NCI-H2171 (cell line): Measurements from ENCODE around the gene NEFH.
"Not testable (repeated sequence)": the region's sequence is repeated elsewhere in the genome, so short reads cannot be mapped to it uniquely, and the experiment has no call there.

Experiments used
- DNase-seq: peaks from one replicate; lab custom pipeline; 2025; lab: John Stamatoyannopoulos, UW

The NEFH gene

DNA sequence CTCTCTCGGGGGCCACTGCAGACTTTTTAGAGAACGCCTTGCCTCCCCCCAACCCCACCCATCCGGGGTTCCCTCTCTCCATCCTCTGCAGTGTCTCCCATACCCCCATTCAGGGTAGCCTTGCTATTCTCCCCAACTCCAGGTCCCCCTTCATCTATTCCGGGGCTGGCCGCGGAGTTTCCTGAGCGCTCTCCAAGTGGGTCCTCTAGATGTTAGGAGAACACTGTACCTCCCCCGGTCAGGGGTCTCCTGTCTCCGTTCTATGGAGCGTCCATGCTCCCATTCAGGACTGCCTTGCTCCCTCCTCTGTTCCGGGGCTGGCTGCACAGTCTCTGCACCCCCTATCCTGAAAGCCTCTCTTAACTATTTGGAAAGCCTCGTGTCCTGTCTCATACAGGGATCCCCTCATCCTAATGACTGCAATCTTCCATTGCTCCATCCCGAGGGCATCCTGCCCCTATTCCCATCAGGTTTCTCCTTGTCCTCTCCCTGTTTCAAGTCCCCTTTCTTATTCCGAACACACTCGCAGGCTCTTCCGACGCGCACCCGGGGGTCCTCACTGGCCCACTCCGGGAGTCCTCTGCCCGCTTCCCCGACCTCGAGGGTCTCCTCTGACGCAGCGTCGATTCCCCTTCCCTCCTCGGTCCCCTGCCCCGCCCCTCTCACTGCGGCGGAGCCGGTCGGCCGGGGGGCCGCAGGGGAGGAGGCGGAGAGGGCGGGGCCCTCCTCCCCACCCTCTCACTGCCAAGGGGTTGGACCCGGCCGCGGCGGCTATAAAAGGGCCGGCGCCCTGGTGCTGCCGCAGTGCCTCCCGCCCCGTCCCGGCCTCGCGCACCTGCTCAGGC is at the start of gene NEFH:
Gene NEFH, plus strand, starts transcription at position 802 of the 845 bp plus-strand sequence. CDS start 45 bp downstream, outside the sequence.
- DNase-seq, result no peak

DNA sequence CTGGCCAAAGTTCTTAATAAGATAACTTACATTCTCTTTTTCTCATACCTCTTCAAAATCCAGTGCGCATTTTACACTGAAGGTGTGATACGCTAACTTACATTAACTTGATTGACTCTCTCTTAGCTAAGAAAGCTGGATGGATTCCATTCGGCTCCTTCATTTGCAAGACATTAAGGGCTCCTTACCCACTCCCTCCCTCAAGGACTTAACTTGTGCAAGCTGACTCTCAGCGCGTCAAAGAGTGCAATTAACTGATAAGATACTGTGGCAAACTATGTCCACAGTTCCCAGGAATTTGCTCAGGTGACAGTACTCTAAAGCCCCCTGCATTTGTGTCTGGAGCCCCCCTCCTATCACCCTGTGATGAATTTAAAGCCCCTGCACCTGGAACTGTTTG is 48.0 kb upstream of the NEFH start:
- DNase-seq, result no peak

DNA sequence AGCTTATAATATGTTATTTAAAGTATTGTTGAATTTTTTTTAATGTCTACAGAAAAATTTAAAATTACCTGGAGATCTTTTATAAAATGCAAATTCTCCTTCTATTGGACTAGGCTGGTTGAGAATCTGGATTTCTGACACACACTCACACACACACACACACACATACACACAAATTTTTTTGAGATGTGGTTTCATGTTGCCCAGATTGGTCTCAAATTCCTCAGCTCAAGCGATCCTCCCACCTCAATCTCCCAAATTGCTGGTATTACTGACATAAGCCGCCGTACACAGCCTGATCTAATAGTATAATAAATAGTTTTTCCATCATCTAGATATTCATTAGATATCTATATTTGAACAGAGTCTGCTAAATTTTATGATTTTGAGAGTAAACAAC is 46.2 kb upstream of the NEFH start:
- DNase-seq, result no peak

- no peak for DNase-seq
Measured at GRCh38 chr22:29434288-29434687, 45.7 kb upstream of the NEFH start.

GRCh38 chr22:29435236-29436136 is 44.5 kb upstream of the NEFH start:
- no peak for DNase-seq

DNA sequence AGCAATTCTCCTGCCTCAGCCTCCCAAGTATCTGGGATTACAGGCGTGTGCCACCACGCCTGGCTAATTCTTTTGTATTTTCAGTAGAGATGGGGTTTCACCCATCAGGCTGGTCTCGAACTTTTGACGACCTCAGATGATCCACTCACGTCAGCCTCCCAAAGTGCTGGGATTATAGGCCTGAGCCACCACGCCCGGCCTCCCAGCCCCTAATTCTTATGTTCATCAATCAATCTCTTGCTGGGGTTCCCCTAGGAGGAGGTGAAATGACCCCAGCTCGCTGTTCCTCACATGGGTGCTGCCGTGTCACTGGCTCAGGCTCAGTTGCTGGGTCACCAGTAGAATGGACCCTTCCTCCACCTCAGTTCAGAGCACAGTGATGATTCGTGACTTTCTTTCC is 41.7 kb upstream of the NEFH start, which contains the start of gene RFPL1:
Gene RFPL1, plus strand, starts transcription at position 301 of the 400 bp plus-strand sequence.
- DNase-seq, result not testable (repeated sequence)

DNA sequence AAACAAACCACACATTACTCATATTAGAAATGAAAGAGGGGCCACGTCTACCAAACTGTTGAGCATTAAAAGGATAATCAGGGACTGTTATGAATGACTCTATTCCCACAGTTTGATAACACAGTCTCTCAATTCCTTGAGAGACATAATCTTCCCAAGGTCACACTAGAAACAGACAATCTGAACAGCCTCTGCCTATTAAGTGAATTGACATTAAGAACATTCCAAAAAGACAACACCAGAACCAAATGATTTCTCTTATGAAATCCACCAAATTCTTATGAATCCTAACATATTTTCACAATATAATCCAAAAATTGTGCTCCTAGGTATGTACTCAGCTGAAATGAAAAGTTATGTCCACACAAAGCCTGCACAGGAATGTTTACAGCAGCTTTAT is 37.0 kb upstream of the NEFH start:
- no peak for DNase-seq

- DNase-seq, result no peak
Measured at GRCh38 chr22:29443452-29443851, 36.6 kb upstream of the NEFH start.

DNA sequence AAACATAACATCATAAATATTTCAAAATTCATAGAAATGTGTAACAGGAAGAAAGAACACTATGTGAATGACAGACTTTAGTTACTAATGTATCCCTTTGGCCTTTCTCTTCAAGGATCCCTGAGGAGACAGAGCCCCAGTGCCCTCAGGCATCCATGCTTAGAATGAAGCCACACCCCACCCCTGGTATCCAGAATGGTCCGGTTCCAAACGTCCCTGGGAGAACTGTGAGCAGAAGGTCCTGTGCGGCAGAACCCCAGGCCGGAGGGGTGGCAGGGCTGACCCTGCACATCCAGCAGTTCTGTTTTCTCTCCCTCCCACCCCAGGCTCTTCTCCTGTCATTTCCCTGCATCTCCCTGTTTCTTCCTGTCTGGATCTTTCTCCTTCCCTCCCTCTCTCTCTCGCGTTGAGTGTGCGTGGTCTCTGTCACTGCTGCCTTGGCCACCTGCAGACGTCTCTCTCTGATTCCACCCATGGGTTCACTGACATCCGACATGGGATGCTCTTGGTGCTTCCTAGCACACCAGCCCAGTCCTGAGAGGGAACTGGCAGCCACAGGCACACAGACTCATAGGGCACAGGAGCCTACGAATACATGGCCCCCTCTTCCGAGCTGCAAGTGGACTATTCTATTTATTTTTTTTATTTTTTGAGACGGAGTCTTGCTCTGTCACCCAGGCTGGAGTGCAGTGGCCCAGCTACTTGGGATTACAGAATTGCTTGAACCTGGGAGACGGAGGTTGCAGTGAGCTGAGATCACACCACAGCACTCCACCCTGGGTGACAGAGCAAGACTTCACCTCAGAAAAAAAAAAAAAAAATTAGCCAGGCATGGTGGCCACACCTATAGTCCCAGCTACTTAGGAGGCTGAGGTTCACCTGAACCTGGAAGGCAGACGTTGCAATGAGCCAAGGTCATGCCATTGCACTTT is 35.9 kb upstream of the NEFH start:
- no peak for DNase-seq

GRCh38 chr22:29445508-29445907 is 34.5 kb upstream of the NEFH start:
- DNase-seq, result no peak

- no peak for DNase-seq
Measured at GRCh38 chr22:29447906-29448305, 32.1 kb upstream of the NEFH start.

- DNase-seq, result no peak
Measured at GRCh38 chr22:29449296-29449875, 30.6 kb upstream of the NEFH start.

- DNase-seq, result no peak
Measured at GRCh38 chr22:29450222-29450621, 29.8 kb upstream of the NEFH start.

DNA sequence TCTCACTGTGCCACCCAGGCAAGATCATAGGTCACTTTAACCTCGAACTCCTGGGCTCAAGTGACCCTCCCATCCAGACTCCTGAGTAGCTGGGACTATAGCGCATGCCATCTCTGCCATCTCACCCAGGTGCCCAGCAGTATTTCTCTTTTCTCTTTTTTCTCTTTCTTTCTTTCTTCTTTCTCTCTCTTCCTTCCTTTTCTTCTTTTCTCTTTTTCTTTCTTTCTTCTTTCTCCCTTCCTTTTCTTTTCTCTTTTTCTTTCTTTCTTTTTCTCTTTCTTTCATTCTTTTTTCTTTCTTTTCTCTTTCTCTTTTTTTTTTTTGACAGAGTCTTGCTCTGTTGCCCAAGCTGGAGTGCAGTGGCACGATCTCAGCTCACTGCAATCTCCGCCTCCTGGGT is 28.2 kb upstream of the NEFH start:
- DNase-seq, result no peak

- DNase-seq, result no peak
Measured at GRCh38 chr22:29454276-29454675, 25.7 kb upstream of the NEFH start.

- DNase-seq, result no peak
Measured at GRCh38 chr22:29456211-29456671, 23.8 kb upstream of the NEFH start.

DNA sequence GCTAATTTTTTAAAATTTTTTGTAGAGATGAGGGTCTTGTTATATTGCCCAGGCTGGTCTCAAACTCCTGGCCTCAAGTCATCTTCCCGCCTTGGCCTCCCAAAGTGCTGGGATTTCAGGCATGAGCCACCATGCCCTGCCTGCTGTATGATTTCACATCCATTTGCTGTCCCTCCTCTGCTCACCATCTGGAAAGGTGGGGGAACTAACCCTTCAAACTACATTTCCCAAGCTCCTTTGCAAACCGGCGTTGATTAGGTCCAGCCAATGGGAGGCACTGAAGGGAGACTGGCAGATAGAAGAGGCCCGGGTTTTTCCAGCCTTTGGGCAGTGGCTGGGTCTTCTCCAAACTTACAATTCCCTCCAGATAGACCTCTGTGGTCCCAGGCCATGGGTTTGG is 22.3 kb upstream of the NEFH start:
- peak; percentile 81 for DNase-seq

DNA sequence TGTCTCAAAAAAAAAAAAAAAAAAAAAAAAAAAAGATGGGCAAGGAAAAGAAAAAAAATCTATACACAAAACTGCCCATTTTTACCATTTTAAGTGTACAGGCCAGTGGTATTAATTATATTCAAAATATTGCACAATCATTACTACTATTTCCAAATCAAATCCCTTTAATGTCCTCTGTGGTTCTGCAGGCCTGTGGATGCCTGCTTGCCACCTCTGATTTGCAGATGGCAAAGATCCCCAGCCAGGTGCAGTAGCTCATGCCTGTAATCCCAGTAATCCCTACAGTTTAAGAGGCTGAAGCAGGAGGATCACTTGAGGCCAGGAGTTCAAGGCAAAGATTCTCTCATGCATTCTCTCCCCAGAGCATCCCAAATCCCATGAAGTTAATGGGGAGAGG is 21.5 kb upstream of the NEFH start:
- DNase-seq, result no peak

- DNase-seq, result no peak
Measured at GRCh38 chr22:29459773-29460172, 20.2 kb upstream of the NEFH start.

DNA sequence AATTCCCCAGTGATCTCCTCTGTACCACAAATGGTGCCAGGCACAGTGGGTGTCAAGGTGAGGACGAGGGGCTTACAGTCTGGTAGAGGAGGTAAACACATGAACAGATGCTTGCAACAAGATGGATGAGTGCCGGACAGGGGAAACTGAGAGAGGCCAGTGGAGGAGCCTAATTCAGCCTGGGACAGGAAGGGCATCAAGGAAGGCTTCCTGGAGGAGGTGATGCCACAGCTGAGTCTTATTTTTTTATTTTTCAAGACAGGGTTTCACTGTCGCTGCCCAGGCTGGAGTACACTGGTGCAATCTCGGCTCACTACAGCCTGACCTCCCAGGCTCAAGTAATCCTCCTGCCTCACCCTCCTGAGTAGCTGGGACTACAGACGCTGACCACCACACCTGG is 18.8 kb upstream of the NEFH start:
- DNase-seq, result no peak

GRCh38 chr22:29463629-29464028 is 16.4 kb upstream of the NEFH start:
- no peak for DNase-seq
